A673 (cell line): Measurements from ENCODE around the gene KIRREL3. TPM values are rescaled to one million over a fixed set of nuclear protein-coding genes. Genes with fewer than 3 reads are reported as not detected.

Source experiments
- BruUV-seq: library from RNA; stranded (reverse); fragments of 400-500 nt; replicated peaks from 2 replicates; lab custom pipeline; 2021; lab: Mats Ljungman, UMichigan
- CTCF ChIA-PET: fragments of 300-600 bp; sonication (Branson Sonifier 250); formaldehyde crosslinking; loops from one replicate; lab custom pipeline; 2022; ENCODE audit warnings: antibody characterized with exemption; lab: Charles Lee
- POLR2A ChIA-PET: fragments of 300-600 bp; sonication (Branson Sonifier 250); formaldehyde crosslinking; loops from one replicate; lab custom pipeline; 2022; ENCODE audit warnings: antibody characterized with exemption; ENCODE audit not compliant: low non-redundant PET; lab: Charles Lee
- DNase-seq: peaks from one replicate; pipeline ENCODE4 v3.0.0-alpha.2; 2015; ENCODE audit warnings: low spot score
- H3K27ac ChIP-seq: fragments of 200-600 bp; sonication (generic); 2 replicates; pipeline ENCODE4 v1.5.1; 2016; ENCODE audit warnings: mixed run types, low read depth, mild to moderate bottlenecking, mixed read lengths, antibody characterized with exemption, low read length; ENCODE audit not compliant: poor library complexity, severe bottlenecking
- H3K27me3 ChIP-seq: fragments of 200-600 bp; sonication (generic); replicated peaks from 2 replicates; pipeline ENCODE4 v1.6.1; 2017; ENCODE audit warnings: mixed run types, low read depth, mild to moderate bottlenecking, mixed read lengths, antibody characterized with exemption, low read length; ENCODE audit not compliant: insufficient read depth, poor library complexity
- H3K36me3 ChIP-seq: fragments of 200-600 bp; sonication (generic); 2 replicates; pipeline ENCODE4 v1.6.1; 2016; ENCODE audit warnings: mixed run types, mild to moderate bottlenecking, mixed read lengths, antibody characterized with exemption, low read length; ENCODE audit not compliant: insufficient read depth, poor library complexity, severe bottlenecking
- H3K4me1 ChIP-seq: fragments of 200-600 bp; sonication (generic); 2 replicates; pipeline ENCODE4 v1.6.1; 2017; ENCODE audit warnings: mixed run types, mild to moderate bottlenecking, mixed read lengths, antibody characterized with exemption, low read length; ENCODE audit not compliant: insufficient read depth, poor library complexity, severe bottlenecking
- H3K4me3 ChIP-seq: fragments of 200-600 bp; sonication (generic); 2 replicates; pipeline ENCODE4 v1.5.1; 2016; ENCODE audit warnings: low read depth, mixed run types, mild to moderate bottlenecking, mixed read lengths, low read length; ENCODE audit not compliant: poor library complexity, severe bottlenecking
- H3K9me3 ChIP-seq: fragments of 200-600 bp; sonication (generic); 2 replicates; pipeline ENCODE4 v1.6.1; 2016; ENCODE audit warnings: mixed run types, low read depth, mild to moderate bottlenecking, mixed read lengths, antibody characterized with exemption, low read length; ENCODE audit not compliant: poor library complexity, severe bottlenecking
- EZH2 ChIP-seq: fragments of 200-600 bp; sonication (generic); IDR thresholded peaks from 2 replicates; pipeline ENCODE4 v1.6.1; 2017; ENCODE audit warnings: borderline replicate concordance, low read depth, mild to moderate bottlenecking, mixed read lengths, antibody characterized with exemption, low read length; ENCODE audit not compliant: poor library complexity, severe bottlenecking
- intact Hi-C: fragments of 100-400 bp; cut with micrococcal nuclease; formaldehyde crosslinking; loops from one replicate; pipeline ENCODE4 v1.10.0; 2022; ENCODE audit not compliant: unreplicated experiment
- total RNA-seq: library from RNA; stranded (reverse); gene quantifications from 2 replicates; pipeline ENCODE4 v1.2.3, GENCODE V29; 2021
- TF ChIP-seq, protein P1 (sequence below): fragments of 300-800, 200-600 bp; sonication (generic); conservative IDR thresholded peaks from 2 replicates; pipeline ENCODE4 v1.5.1; 2017; ENCODE audit warnings: low read depth, mild to moderate bottlenecking, antibody characterized with exemption, low read length, moderate library complexity, mixed read lengths

The KIRREL3 gene
- total RNA-seq, 1 experiment from 2014 or later: not detected

DNA sequence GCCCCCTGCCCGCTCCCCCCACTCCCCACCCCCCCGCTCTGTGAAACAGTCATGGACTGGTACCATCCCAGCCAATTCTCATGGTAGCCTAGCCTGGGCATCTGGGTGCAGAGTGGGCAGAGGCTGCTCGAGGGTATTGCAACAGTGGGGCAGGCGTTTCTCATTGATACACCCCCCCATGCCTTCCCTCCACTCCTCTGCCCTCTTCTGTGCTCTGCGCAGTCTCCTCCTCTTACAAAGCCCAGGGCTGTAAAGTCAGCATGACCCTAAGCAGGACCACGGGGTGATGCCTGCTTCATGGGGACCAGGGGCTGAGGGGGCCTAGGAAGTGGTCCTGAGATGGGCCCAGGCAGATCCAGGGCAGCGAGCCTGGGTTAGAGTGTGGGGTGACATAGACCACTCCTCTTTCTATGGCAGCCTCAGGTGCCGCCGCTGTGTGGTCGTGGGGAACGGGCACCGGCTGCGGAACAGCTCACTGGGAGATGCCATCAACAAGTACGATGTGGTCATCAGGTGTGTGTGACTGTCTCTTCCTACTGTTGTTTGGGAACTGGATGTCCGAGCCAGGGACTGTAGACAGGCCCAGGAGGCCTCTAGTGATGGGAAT, 592.8 kb downstream of the KIRREL3 start:
- POLR2A ChIA-PET: no interaction called here
- no TSS peak for BruUV-seq
- intact Hi-C loops: no loop called here
- Histone ChIP-seq H3K4me1 (no peaks in the 10 kb centered on the region), H3K9me3 (no peaks in the 10 kb centered on the region), H3K36me3 (peaks cover 10% of the 10 kb centered on the region), H3K4me3 (no peak overlapping the region), H3K27ac (no peak overlapping the region), H3K27me3 (no peaks in the 10 kb centered on the region)
- CTCF ChIA-PET: no interaction called here
- DNase-seq: no peak
- TF ChIP-seq, protein P1, sequence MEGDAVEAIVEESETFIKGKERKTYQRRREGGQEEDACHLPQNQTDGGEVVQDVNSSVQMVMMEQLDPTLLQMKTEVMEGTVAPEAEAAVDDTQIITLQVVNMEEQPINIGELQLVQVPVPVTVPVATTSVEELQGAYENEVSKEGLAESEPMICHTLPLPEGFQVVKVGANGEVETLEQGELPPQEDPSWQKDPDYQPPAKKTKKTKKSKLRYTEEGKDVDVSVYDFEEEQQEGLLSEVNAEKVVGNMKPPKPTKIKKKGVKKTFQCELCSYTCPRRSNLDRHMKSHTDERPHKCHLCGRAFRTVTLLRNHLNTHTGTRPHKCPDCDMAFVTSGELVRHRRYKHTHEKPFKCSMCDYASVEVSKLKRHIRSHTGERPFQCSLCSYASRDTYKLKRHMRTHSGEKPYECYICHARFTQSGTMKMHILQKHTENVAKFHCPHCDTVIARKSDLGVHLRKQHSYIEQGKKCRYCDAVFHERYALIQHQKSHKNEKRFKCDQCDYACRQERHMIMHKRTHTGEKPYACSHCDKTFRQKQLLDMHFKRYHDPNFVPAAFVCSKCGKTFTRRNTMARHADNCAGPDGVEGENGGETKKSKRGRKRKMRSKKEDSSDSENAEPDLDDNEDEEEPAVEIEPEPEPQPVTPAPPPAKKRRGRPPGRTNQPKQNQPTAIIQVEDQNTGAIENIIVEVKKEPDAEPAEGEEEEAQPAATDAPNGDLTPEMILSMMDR: no peak
- TF ChIP-seq EZH2: no peak

- H3K4me1 ChIP-seq: no peaks in the 10 kb centered on the region
- H3K4me3 ChIP-seq: no peak overlapping the region
- no TSS peak for BruUV-seq
- TF ChIP-seq, protein P1: no peak
- TF ChIP-seq EZH2: no peak
- peaks cover 10% of the 10 kb centered on the region for H3K36me3 ChIP-seq
- CTCF ChIA-PET: no interaction called here
- POLR2A ChIA-PET: no interaction called here
- no peak overlapping the region for H3K27ac ChIP-seq
- no peaks in the 10 kb centered on the region for H3K9me3 ChIP-seq
- intact Hi-C loops: no loop called here
- DNase-seq: no peak
- no peaks in the 10 kb centered on the region for H3K27me3 ChIP-seq
Observed at GRCh38 chr11:126407101-126407521, 593.5 kb downstream of the KIRREL3 start.

DNA sequence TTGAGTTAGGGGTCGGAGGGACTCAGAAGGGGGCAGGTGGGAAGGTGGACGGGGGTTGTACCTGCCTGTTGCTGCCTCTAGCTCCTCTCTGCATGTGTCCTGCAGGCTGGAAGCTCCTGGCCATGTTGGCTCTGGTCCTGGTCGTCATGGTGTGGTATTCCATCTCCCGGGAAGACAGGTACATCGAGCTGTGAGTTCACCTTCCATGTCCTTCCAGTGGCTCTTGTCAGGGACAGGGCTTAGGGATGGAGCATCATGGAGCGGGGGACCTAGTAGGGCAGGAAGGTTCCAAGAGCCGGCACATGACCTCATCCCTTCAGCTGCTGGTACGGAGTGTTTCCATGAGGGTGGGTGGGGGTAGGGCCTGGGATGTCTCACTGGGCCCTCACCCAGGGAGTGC, 594.2 kb downstream of the KIRREL3 start:
- no peaks in the 10 kb centered on the region for H3K4me1 ChIP-seq
- intact Hi-C loops: no loop called here
- no peak overlapping the region for H3K4me3 ChIP-seq
- no peak for DNase-seq
- TF ChIP-seq, protein P1: no peak
- TF ChIP-seq EZH2: no peak
- H3K9me3 ChIP-seq: no peaks in the 10 kb centered on the region
- POLR2A ChIA-PET: no interaction called here
- no TSS peak for BruUV-seq
- no peaks in the 10 kb centered on the region for H3K27me3 ChIP-seq
- CTCF ChIA-PET: interaction anchor here (0.5 kb wide), 1 partner anchor 23 kb away, joined by 3 read pairs; no protein-coding TSS in a partner anchor
- H3K27ac ChIP-seq: no peak overlapping the region
- peaks cover 10% of the 10 kb centered on the region for H3K36me3 ChIP-seq
